C4-2B (cell line): ENCODE data around the gene RRP1B.

ENCODE experiments used
- H3K27ac ChIP-seq: fragments of 450-650 bp; 2 replicates; pipeline ENCODE4 v1.5.1; 2017
- CTCF ChIP-seq: fragments of 450-650 bp; conservative IDR thresholded peaks from 2 replicates; pipeline ENCODE4 v1.5.1; 2017; ENCODE audit warnings: mild to moderate bottlenecking
- ZFX ChIP-seq: fragments of 450-650 bp; IDR thresholded peaks from 2 replicates; pipeline ENCODE4 v1.6.1; 2017

RRP1B gene

GRCh38 chr21:43632373-43632905, 26.9 kb upstream of the RRP1B start:
- H3K27ac ChIP-seq, result no peak overlapping the region
- TF ChIP-seq ZFX (no peak), CTCF (no peak)

GRCh38 chr21:43634618-43635017, 24.7 kb upstream of the RRP1B start:
- TF ChIP-seq ZFX, result no peak
- TF ChIP-seq CTCF, result no peak
- H3K27ac ChIP-seq, result no peak overlapping the region

GRCh38 chr21:43635436-43635835, 23.9 kb upstream of the RRP1B start:
- TF ChIP-seq ZFX (no peak), CTCF (no peak)
- no peak overlapping the region for H3K27ac ChIP-seq

GRCh38 chr21:43637530-43638158, 21.7 kb upstream of the RRP1B start:
- H3K27ac ChIP-seq, result no peak overlapping the region
- TF ChIP-seq CTCF, result no peak
- TF ChIP-seq ZFX, result no peak

GRCh38 chr21:43639470-43640353, 19.6 kb upstream of the RRP1B start:
- H3K27ac ChIP-seq, result peak overlapping the region; percentile 56
- TF ChIP-seq ZFX (no peak), CTCF (no peak)

- TF ChIP-seq CTCF (peak; percentile 31), ZFX (no peak)
- peak overlapping the region; percentile 56 for H3K27ac ChIP-seq
Observed at GRCh38 chr21:43640400-43640799, 19.0 kb upstream of the RRP1B start.

- H3K27ac ChIP-seq, result no peak overlapping the region
- TF ChIP-seq ZFX (no peak), CTCF (no peak)
Observed at GRCh38 chr21:43643193-43643592, 16.2 kb upstream of the RRP1B start.
